Neural progenitor cell (in vitro differentiated cells): ENCODE data around the gene CCDC126. TPM values are rescaled to one million over a fixed set of nuclear protein-coding genes. Genes with fewer than 3 reads are reported as not detected.

Experiments used
- DNase-seq: peaks from one replicate; pipeline ENCODE4 v3.0.0-alpha.2; 2016; ENCODE audit warnings: low spot score
- H2AFZ ChIP-seq: fragments of 200-600 bp; sonication (generic); replicated peaks from 2 replicates; pipeline ENCODE4 v1.6.1; 2016; ENCODE audit warnings: antibody characterized with exemption
- H3F3A ChIP-seq: fragments of 200-600 bp; sonication (generic); 2 replicates; pipeline ENCODE4 v1.6.1; 2016; ENCODE audit warnings: antibody characterized with exemption, low read depth
- H3K27ac ChIP-seq: fragments of 200-600 bp; sonication (generic); 2 replicates; pipeline ENCODE4 v1.5.1; 2016; ENCODE audit warnings: mild to moderate bottlenecking
- H3K27me3 ChIP-seq: fragments of 200-600 bp; sonication (generic); 2 replicates; pipeline ENCODE4 v1.6.1; 2016; ENCODE audit warnings: mild to moderate bottlenecking, moderate library complexity
- H3K36me3 ChIP-seq: fragments of 200-600 bp; sonication (generic); 2 replicates; pipeline ENCODE4 v1.5.1; 2016
- H3K4me1 ChIP-seq: fragments of 200-600 bp; sonication (generic); 2 replicates; pipeline ENCODE4 v1.6.1; 2016; ENCODE audit warnings: mixed run types
- H3K4me2 ChIP-seq: fragments of 200-600 bp; sonication (generic); 2 replicates; pipeline ENCODE4 v1.6.1; 2016
- H3K4me3 ChIP-seq: fragments of 200-600 bp; sonication (generic); 2 replicates; pipeline ENCODE4 v1.5.1; 2016
- H3K79me2 ChIP-seq: fragments of 200-600 bp; sonication (generic); 2 replicates; pipeline ENCODE4 v1.6.1; 2016; ENCODE audit warnings: low read depth
- H3K9ac ChIP-seq: fragments of 200-600 bp; sonication (generic); 2 replicates; pipeline ENCODE4 v1.6.1; 2016
- H3K9me3 ChIP-seq: fragments of 200-600 bp; sonication (generic); 2 replicates; pipeline ENCODE4 v1.5.1; 2016; ENCODE audit warnings: low read depth
- H4K20me1 ChIP-seq: fragments of 200-600 bp; sonication (generic); 2 replicates; pipeline ENCODE4 v1.6.1; 2016; ENCODE audit warnings: low read depth
- H3K27ac Mint-ChIP-seq: 3 replicates; pipeline ENCODE4 v1.8.0; 2021; ENCODE audit warnings: mixed read lengths
- H3K27me3 Mint-ChIP-seq: 2 replicates; pipeline ENCODE4 v1.8.0; 2022; ENCODE audit warnings: low read depth, mild to moderate bottlenecking, inconsistent platforms, moderate library complexity, mixed read lengths; ENCODE audit not compliant: insufficient read depth
- H3K36me3 Mint-ChIP-seq: 3 replicates; pipeline ENCODE4 v1.8.0; 2021; ENCODE audit warnings: mixed read lengths
- H3K4me1 Mint-ChIP-seq: 3 replicates; pipeline ENCODE4 v1.8.0; 2021; ENCODE audit warnings: mixed read lengths
- H3K4me3 Mint-ChIP-seq: 3 replicates; pipeline ENCODE4 v1.8.0; 2021; ENCODE audit warnings: mild to moderate bottlenecking, moderate library complexity, mixed read lengths
- H3K9me3 Mint-ChIP-seq: 3 replicates; pipeline ENCODE4 v1.8.0; 2020; ENCODE audit warnings: mixed read lengths
- EZH2 ChIP-seq: fragments of 200-600 bp; sonication (generic); IDR thresholded peaks from 2 replicates; pipeline ENCODE4 v1.6.1; 2017; ENCODE audit warnings: antibody characterized with exemption, mild to moderate bottlenecking, moderate library complexity
- EZH2phosphoT487 ChIP-seq: fragments of 200-600 bp; sonication (generic); IDR thresholded peaks from 2 replicates; pipeline ENCODE4 v1.6.1; 2017; ENCODE audit warnings: antibody characterized with exemption
- total RNA-seq: library from RNA; depleted of rRNA; stranded (reverse); fragments of >200 nt; gene quantifications from 2 replicates; pipeline ENCODE4 v1.2.3, GENCODE V29; 2015; ENCODE audit warnings: low replicate concordance
- TF ChIP-seq, protein P1 (sequence below): fragments of 200-600 bp; sonication (generic); IDR thresholded peaks from 2 replicates; pipeline ENCODE4 v1.5.1; 2017; ENCODE audit warnings: antibody characterized with exemption, mild to moderate bottlenecking

CCDC126 gene
- total RNA-seq, 1 donor from 2014 or later = 23.8 TPM

GRCh38 chr7:23615331-23615730 lies 18.1 kb downstream of the CCDC126 start:
- Histone ChIP-seq H3K27me3 (no peaks in the 10 kb centered on the region), H2AFZ (no peak overlapping the region), H3K79me2 (no peaks in the 10 kb centered on the region), H3K9me3 (no peaks in the 10 kb centered on the region), H3K27ac (no peak overlapping the region), H3K4me2 (no peak overlapping the region), H3K9ac (no peak overlapping the region), H3K4me3 (no peak overlapping the region), H4K20me1 (no peaks in the 10 kb centered on the region), H3K4me1 (no peaks in the 10 kb centered on the region), H3F3A (no peaks in the 10 kb centered on the region), H3K36me3 (no peaks in the 10 kb centered on the region)
- H3K9me3 Mint-ChIP-seq = peaks cover 35% of the 10 kb centered on the region
- no peak for DNase-seq
- TF ChIP-seq EZH2 = no peak
- no peak for TF ChIP-seq EZH2phosphoT487
- TF ChIP-seq, protein P1, sequence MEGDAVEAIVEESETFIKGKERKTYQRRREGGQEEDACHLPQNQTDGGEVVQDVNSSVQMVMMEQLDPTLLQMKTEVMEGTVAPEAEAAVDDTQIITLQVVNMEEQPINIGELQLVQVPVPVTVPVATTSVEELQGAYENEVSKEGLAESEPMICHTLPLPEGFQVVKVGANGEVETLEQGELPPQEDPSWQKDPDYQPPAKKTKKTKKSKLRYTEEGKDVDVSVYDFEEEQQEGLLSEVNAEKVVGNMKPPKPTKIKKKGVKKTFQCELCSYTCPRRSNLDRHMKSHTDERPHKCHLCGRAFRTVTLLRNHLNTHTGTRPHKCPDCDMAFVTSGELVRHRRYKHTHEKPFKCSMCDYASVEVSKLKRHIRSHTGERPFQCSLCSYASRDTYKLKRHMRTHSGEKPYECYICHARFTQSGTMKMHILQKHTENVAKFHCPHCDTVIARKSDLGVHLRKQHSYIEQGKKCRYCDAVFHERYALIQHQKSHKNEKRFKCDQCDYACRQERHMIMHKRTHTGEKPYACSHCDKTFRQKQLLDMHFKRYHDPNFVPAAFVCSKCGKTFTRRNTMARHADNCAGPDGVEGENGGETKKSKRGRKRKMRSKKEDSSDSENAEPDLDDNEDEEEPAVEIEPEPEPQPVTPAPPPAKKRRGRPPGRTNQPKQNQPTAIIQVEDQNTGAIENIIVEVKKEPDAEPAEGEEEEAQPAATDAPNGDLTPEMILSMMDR = no peak
- peaks cover 61% of the 10 kb centered on the region for H3K36me3 Mint-ChIP-seq
- H3K4me3 Mint-ChIP-seq = no peak overlapping the region
- H3K27ac Mint-ChIP-seq = no peak overlapping the region
- no peaks in the 10 kb centered on the region for H3K4me1 Mint-ChIP-seq
- no peaks in the 10 kb centered on the region for H3K27me3 Mint-ChIP-seq

- Histone ChIP-seq H3K27ac (no peak overlapping the region), H3K4me1 (no peaks in the 10 kb centered on the region), H3K4me3 (no peak overlapping the region), H3K9ac (no peak overlapping the region), H2AFZ (no peak overlapping the region), H3K27me3 (no peaks in the 10 kb centered on the region), H3K36me3 (no peaks in the 10 kb centered on the region), H4K20me1 (no peaks in the 10 kb centered on the region), H3K4me2 (no peak overlapping the region), H3K79me2 (no peaks in the 10 kb centered on the region), H3K9me3 (no peaks in the 10 kb centered on the region), H3F3A (no peaks in the 10 kb centered on the region)
- H3K36me3 Mint-ChIP-seq = peaks cover 58% of the 10 kb centered on the region
- H3K27ac Mint-ChIP-seq = no peak overlapping the region
- H3K27me3 Mint-ChIP-seq = no peaks in the 10 kb centered on the region
- H3K4me3 Mint-ChIP-seq = no peak overlapping the region
- no peaks in the 10 kb centered on the region for H3K4me1 Mint-ChIP-seq
- H3K9me3 Mint-ChIP-seq = peaks cover 38% of the 10 kb centered on the region
- TF ChIP-seq EZH2 = no peak
- TF ChIP-seq, protein P1 = no peak
- no peak for TF ChIP-seq EZH2phosphoT487
- no peak for DNase-seq
Measured at GRCh38 chr7:23616593-23616992, 19.4 kb downstream of the CCDC126 start.

DNA sequence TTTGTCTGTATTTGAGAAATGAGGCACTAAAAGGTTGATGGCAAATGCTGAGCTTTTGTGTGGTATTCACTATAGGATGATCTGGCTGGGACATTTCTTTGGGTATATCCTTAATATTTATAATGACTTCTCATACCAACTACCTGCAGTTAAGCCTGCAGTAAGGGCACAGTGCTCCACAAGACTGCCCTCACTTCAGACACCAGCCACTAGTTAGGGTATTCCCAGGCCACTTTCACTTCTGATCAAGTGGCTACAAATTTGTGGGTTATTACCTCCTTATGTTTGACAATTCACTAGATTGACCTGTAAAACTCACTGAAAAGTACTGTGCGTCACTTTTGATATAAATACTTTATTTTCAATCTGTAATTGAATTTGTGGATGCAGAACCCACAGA lies 20.3 kb downstream of the CCDC126 start:
- DNase-seq = no peak
- no peak for TF ChIP-seq EZH2
- no peak for TF ChIP-seq EZH2phosphoT487
- TF ChIP-seq, protein P1 = no peak
- Histone ChIP-seq H3K9ac (no peak overlapping the region), H3K4me3 (no peak overlapping the region), H3K36me3 (no peaks in the 10 kb centered on the region), H3K79me2 (no peaks in the 10 kb centered on the region), H3K27ac (no peak overlapping the region), H3K9me3 (no peaks in the 10 kb centered on the region), H3K27me3 (no peaks in the 10 kb centered on the region), H2AFZ (no peak overlapping the region), H3K4me1 (no peaks in the 10 kb centered on the region), H4K20me1 (no peaks in the 10 kb centered on the region), H3K4me2 (no peak overlapping the region), H3F3A (no peaks in the 10 kb centered on the region)
- Mint-ChIP-seq H3K4me1 (no peaks in the 10 kb centered on the region), H3K36me3 (peaks cover 61% of the 10 kb centered on the region), H3K27me3 (no peaks in the 10 kb centered on the region), H3K4me3 (no peak overlapping the region), H3K9me3 (peaks cover 43% of the 10 kb centered on the region), H3K27ac (no peak overlapping the region)

GRCh38 chr7:23618241-23618640 lies 21.1 kb downstream of the CCDC126 start:
- H3K4me3 ChIP-seq = no peak overlapping the region
- Mint-ChIP-seq H3K36me3 (peaks cover 57% of the 10 kb centered on the region), H3K9me3 (peaks cover 43% of the 10 kb centered on the region), H3K27ac (no peak overlapping the region), H3K4me3 (no peak overlapping the region), H3K4me1 (no peaks in the 10 kb centered on the region), H3K27me3 (no peaks in the 10 kb centered on the region)
- no peaks in the 10 kb centered on the region for H3K79me2 ChIP-seq
- no peak for DNase-seq
- no peaks in the 10 kb centered on the region for H3K27me3 ChIP-seq
- no peak overlapping the region for H3K27ac ChIP-seq
- no peaks in the 10 kb centered on the region for H4K20me1 ChIP-seq
- no peak overlapping the region for H3K9ac ChIP-seq
- TF ChIP-seq EZH2 = no peak
- TF ChIP-seq EZH2phosphoT487 = no peak
- TF ChIP-seq, protein P1 = no peak
- no peaks in the 10 kb centered on the region for H3K36me3 ChIP-seq
- H3K9me3 ChIP-seq = no peaks in the 10 kb centered on the region
- H3K4me2 ChIP-seq = no peak overlapping the region
- no peaks in the 10 kb centered on the region for H3F3A ChIP-seq
- H2AFZ ChIP-seq = no peak overlapping the region
- H3K4me1 ChIP-seq = no peaks in the 10 kb centered on the region
